HepG2 (cell line): ENCODE data around the gene SCT. TPM values are rescaled to one million over a fixed set of nuclear protein-coding genes. Genes with fewer than 3 reads are reported as not detected.
A peak's percentile ranks its signal among the peaks of the same experiment; 100 is the strongest.

Source experiments
- ATAC-seq: fragments of 200-7000 bp; cut with Tn5 transposase; 3 replicates; pipeline ENCODE4 v1.9.1; 2020; ENCODE audit warnings: mild to moderate bottlenecking, moderate library complexity
- BruUV-seq: library from RNA; stranded (reverse); fragments of 400-500 nt; replicated peaks from 2 replicates; lab custom pipeline; 2021; lab: Mats Ljungman, UMichigan
- CTCF ChIA-PET: fragments of 300-600 bp; formaldehyde crosslinking; extraction: SDS; loops from one replicate; lab custom pipeline; 2021; ENCODE audit warnings: low total read pairs, inconsistent platforms, low intra/inter-chr PET ratio; lab: Yijun Ruan, JAX
- POLR2A ChIA-PET: fragments of 350-600 bp; sonication (Branson Sonifier 250); formaldehyde crosslinking; loops from one replicate; lab custom pipeline; 2020; ENCODE audit warnings: antibody characterized with exemption, inconsistent platforms; lab: Yijun Ruan, JAX
- DNase-seq: peaks from one replicate; pipeline ENCODE4 v3.0.0-alpha.2; 2015; ENCODE audit warnings: low spot score
- FAIRE-seq: peaks from 3 replicates; lab custom pipeline; 2011; peaks lifted over from hg19 to GRCh38; lab: Jason Lieb, UNC
- H2AFZ ChIP-seq: one replicate; pipeline ENCODE4 v1.6.1; 2011; ENCODE audit warnings: low read length, inconsistent platforms
- H3K27ac ChIP-seq: fragments of 300-600 bp; 3 replicates; pipeline ENCODE4 v1.8.0; 2011; ENCODE audit warnings: mixed run types, mild to moderate bottlenecking, mixed read lengths, low read length, inconsistent platforms; ENCODE audit not compliant: insufficient read depth; ENCODE audit errors: extremely low read length
- H3K27me3 ChIP-seq, 2 experiments: fragments of 200-600 bp in 1 of 2; 2 replicates in 1 of 2; 3 replicates in 1 of 2; pipeline versions ENCODE4 v1.6.0 to v1.8.0; 2011; ENCODE audit warnings: low read length in 2 of 2, mild to moderate bottlenecking in 2 of 2, moderate library complexity in 2 of 2, inconsistent platforms in 1 of 2; ENCODE audit not compliant: insufficient read depth in 2 of 2, control insufficient read depth in 1 of 2
- H3K36me3 ChIP-seq, 2 experiments: fragments of 200-600 bp in 1 of 2; replicated peaks in 1 of 2; 2 replicates in 1 of 2; 3 replicates in 1 of 2; pipeline versions ENCODE4 v1.5.1 to v1.8.0; 2011; ENCODE audit warnings: low read length in 2 of 2, inconsistent platforms in 1 of 2; ENCODE audit not compliant: insufficient read depth in 2 of 2, control insufficient read depth in 1 of 2
- H3K4me1 ChIP-seq: 2 replicates; pipeline ENCODE4 v1.5.1; 2012; ENCODE audit warnings: low read length, inconsistent platforms; ENCODE audit not compliant: insufficient read depth
- H3K4me2 ChIP-seq: 2 replicates; pipeline ENCODE4 v1.6.0; 2011; ENCODE audit warnings: low read depth, low read length, inconsistent platforms
- H3K4me3 ChIP-seq, 3 experiments: fragments of 200-600 bp in 1 of 3; sonication (generic), shearing (Covaris generic) in 1 of 3; replicated peaks in 1 of 3; 2 replicates each; pipeline ENCODE4 v1.5.1; 2011 to 2016; ENCODE audit warnings: low read length in 3 of 3, inconsistent platforms in 2 of 3, low read depth in 2 of 3, mild to moderate bottlenecking in 2 of 3, control low read depth in 1 of 3, mixed read lengths in 1 of 3; ENCODE audit not compliant: insufficient read depth in 1 of 3
- H3K79me2 ChIP-seq: one replicate; pipeline ENCODE4 v1.6.1; 2011; ENCODE audit warnings: low read length, inconsistent platforms; ENCODE audit not compliant: insufficient read depth
- H3K9ac ChIP-seq: 2 replicates; pipeline ENCODE4 v1.6.0; 2011; ENCODE audit warnings: mild to moderate bottlenecking, low read depth, low read length, inconsistent platforms; ENCODE audit not compliant: insufficient read depth
- H3K9me3 ChIP-seq: 2 replicates; pipeline ENCODE4 v1.5.1; 2012; ENCODE audit warnings: mild to moderate bottlenecking, low read length
- H4K20me1 ChIP-seq: 2 replicates; pipeline ENCODE4 v1.6.0; 2011; ENCODE audit warnings: inconsistent platforms, mild to moderate bottlenecking, low read length, moderate library complexity; ENCODE audit not compliant: insufficient read depth
- AGO2 ChIP-seq: fragments of 200-400 bp; formaldehyde crosslinking; optimal IDR thresholded peaks from 2 replicates; pipeline ENCODE3; 2017; ENCODE audit warnings: mild to moderate bottlenecking, low read depth, low read length, moderate library complexity
- CTCF ChIP-seq: sonication (generic); formaldehyde crosslinking; IDR thresholded peaks from 2 replicates; pipeline ENCODE4 v1.5.0; 2020; ENCODE audit warnings: mild to moderate bottlenecking, missing genetic modification reagents, moderate library complexity
- MAFF ChIP-seq: IDR thresholded peaks from 2 replicates; pipeline ENCODE4 v1.6.1; 2011; ENCODE audit warnings: low read depth, low read length, improper control_type of control experiment
- PAF1 ChIP-seq: IDR thresholded peaks from 2 replicates; pipeline ENCODE4 v1.6.1; 2016; ENCODE audit warnings: missing genetic modification reagents, missing compliant biosample characterization
- POLR2AphosphoS2 ChIP-seq: IDR thresholded peaks from 2 replicates; pipeline ENCODE4 v1.6.1; 2011; ENCODE audit warnings: low read depth, low read length, improper control_type of control experiment
- POLR2G ChIP-seq: fragments of 200-400 bp; formaldehyde crosslinking; IDR thresholded peaks from 2 replicates; pipeline ENCODE4 v1.6.1; 2018; ENCODE audit warnings: mild to moderate bottlenecking, low read depth, low read length, moderate library complexity
- RBM22 ChIP-seq: fragments of 200-400 bp; formaldehyde crosslinking; optimal IDR thresholded peaks from 2 replicates; pipeline ENCODE3; 2017; ENCODE audit warnings: mild to moderate bottlenecking, low read length, moderate library complexity
- TBX3 ChIP-seq: fragments of 450-650 bp; IDR thresholded peaks from 2 replicates; pipeline ENCODE4 v1.6.1; 2017; ENCODE audit warnings: antibody characterized with exemption, mild to moderate bottlenecking, inconsistent platforms, borderline replicate concordance
- ZFP91 ChIP-seq: sonication (generic); formaldehyde crosslinking; IDR thresholded peaks from 2 replicates; pipeline ENCODE4 v1.9.0; 2022; ENCODE audit warnings: missing genetic modification reagents, mild to moderate bottlenecking, borderline replicate concordance
- ZGPAT ChIP-seq: IDR thresholded peaks from 2 replicates; pipeline ENCODE4 v1.6.1; 2016; ENCODE audit warnings: mild to moderate bottlenecking
- WGBS: methylation state at CpG from one replicate; pipeline ENCODE4 v1.1.6; 2017; ENCODE audit warnings: low lambda C conversion rate; 5-methylcytosine and 5-hydroxymethylcytosine counted together
- in situ Hi-C: cut with HindIII; loops from 2 replicates; pipeline ENCODE4 v1.10.0; 2017; ENCODE audit warnings: low pct_unique_long_range_greater_than_20kb; ENCODE audit not compliant: extremely low pct_ligation_motif_present
- intact Hi-C: fragments of 100-400 bp; cut with micrococcal nuclease; formaldehyde crosslinking; loops from one replicate; pipeline ENCODE4 v1.10.0; 2022; ENCODE audit not compliant: unreplicated experiment
- polyA plus RNA-seq, 8 experiments: library from polyadenylated mRNA; depleted of rRNA in 3 of 8; stranded (reverse) in 7 of 8; unstranded in 1 of 8; fragments of >200 nt; fragmentation: Illumina TruSeq in 4 of 8; extraction: Trizol in 4 of 8; gene quantifications; 2 replicates each; pipeline versions ENCODE4 v1.2.1 to v1.2.3, GENCODE V29; 2011 to 2016; ENCODE audit warnings: low read depth in 4 of 8, missing spikeins in 1 of 8, mixed read lengths in 1 of 8; ENCODE audit not compliant: insufficient read depth in 1 of 8
- total RNA-seq, 5 experiments: library from RNA; depleted of rRNA; stranded (reverse); fragments of >200 nt; fragmentation: Illumina TruSeq; extraction: Trizol; gene quantifications; 2 replicates each; pipeline ENCODE4 v1.2.3, GENCODE V29; 2016; ENCODE audit warnings: low read depth in 1 of 5

The SCT gene
- total and polyA plus RNA-seq, 2 of the 13 experiments (the other 11 are each of a cell fraction or from before 2014, with no cell fraction given) = not detected

GRCh38 chr11:614623-615503 is 12.1 kb downstream of the SCT start:
- Histone ChIP-seq H2AFZ (no peak overlapping the region), H3K27ac (no peak overlapping the region), H3K36me3 (peaks cover 28 to 50% of the 10 kb centered on the region in 2 experiments; a peak in 4 of 5 replicates), H3K4me3 (no peak overlapping the region), H3K9me3 (no peaks in the 10 kb centered on the region), H3K4me2 (no peak overlapping the region), H3K79me2 (no peaks in the 10 kb centered on the region), H4K20me1 (peaks cover 3% of the 10 kb centered on the region; the same call in 1 of the 2 replicates), H3K27me3 (no peaks in the 10 kb centered on the region), H3K9ac (no peak overlapping the region), H3K4me1 (no peaks in the 10 kb centered on the region)
- intact Hi-C loops = loop anchor here (10.0 kb wide), 1 partner anchor 60 kb away; no protein-coding TSS in a partner anchor
- no peak for FAIRE-seq
- BruUV-seq = no TSS peak
- ChIA-PET CTCF (no interaction called here), POLR2A (no interaction called here)
- WGBS = 97% methylated on average over 25 of the region's 68 CpGs
- no peak for DNase-seq
- TF ChIP-seq AGO2 = peak; percentile 82
- TF ChIP-seq ZFP91 = peak; percentile 29; the same call in 1 of the 2 replicates
- no peak for TF ChIP-seq TBX3
- 0 out of 2 replicates have a peak, but pooled peaks have one; percentile 37 for TF ChIP-seq PAF1 (CRISPR knock-in tag)
- no peak for TF ChIP-seq ZGPAT
- peak; percentile 19 for TF ChIP-seq RBM22
- no peak for TF ChIP-seq MAFF
- TF ChIP-seq POLR2G = 0 out of 2 replicates have a peak, but pooled peaks have one; percentile 32
- TF ChIP-seq CTCF (CRISPR knock-in tag) = no peak
- TF ChIP-seq POLR2AphosphoS2 = no peak
- ATAC-seq = no peak
- in situ Hi-C loops = no loop called here
